RKO (cell line): ENCODE results near the gene HOATZ.

Source experiments
- DNase-seq: peaks from one replicate; pipeline ENCODE4 v3.0.0-alpha.2; 2016; ENCODE audit warnings: low spot score

The HOATZ gene

GRCh38 chr11:111514216-111515031, at the start of gene HOATZ:
Gene HOATZ, plus strand, starts transcription at chr11:111514778. Its CDS starts 7 bp downstream, at chr11:111514785.
- DNase-seq: no peak

DNA sequence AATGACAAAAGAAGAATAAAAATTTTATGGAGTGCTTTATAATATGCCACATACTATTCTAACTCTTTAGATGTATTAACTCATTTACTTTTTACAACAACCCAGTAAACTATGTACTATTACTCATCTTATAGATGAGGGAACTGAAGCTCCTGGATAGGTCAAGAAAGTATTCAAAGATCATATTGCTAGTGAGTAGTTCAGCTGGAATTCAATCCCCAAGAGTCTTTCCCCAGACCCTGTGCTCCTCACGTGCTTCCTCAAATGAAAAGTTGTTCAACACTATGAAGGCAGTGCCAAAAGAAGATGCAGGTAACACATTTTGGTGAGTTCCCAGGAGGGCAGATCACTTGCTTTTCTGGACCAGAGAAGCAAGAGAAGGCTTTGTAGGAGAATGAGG, 49.2 kb upstream of the HOATZ start:
- DNase-seq: no peak

DNA sequence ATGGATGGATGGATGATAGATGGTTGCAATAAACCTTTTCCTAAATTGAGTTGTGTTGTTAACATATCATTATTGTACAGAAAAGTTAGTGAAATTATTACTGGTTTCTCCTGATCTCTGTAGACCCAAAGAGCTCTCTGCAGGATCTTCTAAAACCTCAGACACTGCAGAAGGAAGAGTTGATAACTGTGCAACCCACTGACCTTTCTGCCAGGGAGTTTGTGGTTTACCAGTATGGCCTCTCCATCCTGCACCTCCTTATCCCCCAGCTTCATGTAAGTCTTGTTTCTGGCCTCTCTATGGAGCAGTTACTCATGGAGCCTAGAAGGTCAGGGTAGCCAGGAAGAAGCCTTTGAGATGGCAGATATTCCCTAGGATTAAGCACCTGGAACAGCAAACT, 48.0 kb upstream of the HOATZ start:
- no peak for DNase-seq

DNA sequence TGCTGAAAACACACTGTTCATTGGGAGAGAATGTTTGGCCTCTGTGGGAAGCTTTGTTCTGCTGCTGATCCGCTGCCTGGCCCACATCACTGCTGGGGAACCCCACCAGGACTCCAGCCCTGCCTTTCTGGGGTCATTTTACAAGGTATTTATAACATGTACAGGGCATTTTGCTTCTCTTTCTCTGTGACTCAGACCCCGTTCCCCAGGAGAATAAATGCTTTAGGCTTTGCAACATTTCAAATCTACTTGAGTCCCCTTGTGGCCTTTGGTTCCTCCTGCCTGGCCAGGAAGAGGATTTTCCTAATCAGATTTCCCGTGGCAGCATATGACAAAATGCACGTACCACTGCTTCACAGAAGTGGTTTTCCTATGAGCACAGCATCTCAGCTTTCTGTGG, 45.4 kb upstream of the HOATZ start:
- DNase-seq: no peak

- DNase-seq: no peak
These were observed 42.4 kb upstream of the HOATZ start for GRCh38 chr11:111472228-111472627.

DNA sequence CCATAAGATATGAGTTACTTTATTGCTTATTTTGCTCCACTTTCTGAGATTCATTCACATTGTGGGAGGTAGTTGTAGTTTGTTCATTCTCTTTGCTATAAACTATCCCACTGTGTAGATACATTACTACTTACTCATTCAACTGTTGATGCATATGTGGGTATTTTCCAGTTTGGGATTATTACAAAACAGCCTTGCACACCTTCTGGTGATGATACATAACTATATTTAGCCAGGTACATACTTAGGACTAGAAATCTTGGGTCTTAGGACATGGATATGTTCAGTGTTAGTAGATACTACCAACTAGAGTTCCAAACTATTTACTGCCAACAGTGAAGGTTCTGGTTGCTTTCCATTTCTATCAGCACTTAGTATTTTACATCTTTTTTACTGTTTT, 40.1 kb upstream of the HOATZ start:
- no peak for DNase-seq

- no peak for DNase-seq
These were observed 38.2 kb upstream of the HOATZ start for GRCh38 chr11:111476366-111476765.

DNA sequence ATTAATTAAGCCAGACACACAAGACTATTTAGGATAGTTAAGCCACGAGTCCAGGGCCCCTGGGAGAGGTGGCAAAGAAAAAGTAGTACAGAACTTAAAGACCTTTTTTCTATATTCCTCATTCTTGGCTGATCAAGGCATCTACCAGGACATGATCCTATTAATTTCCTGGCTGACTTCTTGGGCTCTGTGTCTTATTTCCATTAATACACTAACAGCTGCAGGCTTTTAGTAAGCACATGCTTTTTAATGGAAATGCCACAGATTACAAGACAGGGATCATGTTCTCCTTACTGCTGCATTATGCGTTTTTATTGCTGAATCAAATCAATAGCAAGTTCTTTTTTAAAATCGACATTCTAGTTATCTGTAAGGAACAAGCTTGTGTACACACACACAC, 37.6 kb upstream of the HOATZ start:
- DNase-seq: no peak

- no peak for DNase-seq
These were observed 36.7 kb upstream of the HOATZ start for GRCh38 chr11:111477898-111478297.

DNA sequence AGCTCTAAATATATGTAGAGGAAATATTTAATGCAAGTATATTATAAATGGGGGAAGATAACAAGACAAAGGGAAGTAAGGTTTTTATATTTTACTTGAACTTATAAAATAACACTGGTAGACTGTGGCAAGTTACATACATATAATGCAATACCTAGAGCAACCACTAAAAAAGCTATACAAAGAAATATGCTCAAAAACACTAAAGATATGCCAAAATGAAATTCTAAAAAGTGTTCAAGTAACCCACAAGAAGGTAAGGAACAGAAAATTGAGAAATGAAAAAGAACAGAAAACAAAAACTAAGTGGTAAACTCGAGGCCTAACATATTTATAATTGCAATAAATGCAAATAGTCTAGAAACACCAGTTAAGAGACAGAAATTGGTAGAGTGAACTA, 34.9 kb upstream of the HOATZ start:
- DNase-seq: peak; percentile 9

DNA sequence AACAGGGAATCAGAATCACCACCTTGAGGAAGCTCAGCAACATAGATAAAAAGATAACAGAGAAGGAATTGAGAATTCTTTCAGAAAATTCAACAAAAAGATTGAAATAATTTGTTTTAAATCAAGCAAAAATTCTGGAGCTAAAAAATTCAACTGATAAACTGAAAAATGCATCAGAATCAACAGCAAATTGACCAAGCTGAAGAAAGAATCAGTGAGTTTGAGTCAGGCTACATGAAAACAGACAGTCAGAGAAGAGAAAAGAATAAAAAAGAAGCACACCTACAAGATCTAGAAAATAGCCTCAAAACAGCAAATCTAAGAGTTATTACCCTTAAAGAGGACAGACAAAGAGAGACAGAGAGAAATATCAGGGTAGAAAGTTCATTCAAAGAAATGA, 31.1 kb upstream of the HOATZ start:
- no peak for DNase-seq

- DNase-seq: no peak
These were observed 24.1 kb upstream of the HOATZ start for GRCh38 chr11:111490496-111490895.

GRCh38 chr11:111494040-111494439, 20.5 kb upstream of the HOATZ start:
- no peak for DNase-seq

- no peak for DNase-seq
These were observed 15.1 kb upstream of the HOATZ start for GRCh38 chr11:111499483-111499882.

- no peak for DNase-seq
These were observed 14.1 kb upstream of the HOATZ start for GRCh38 chr11:111500481-111500880.

- DNase-seq: no peak
These were observed 12.0 kb upstream of the HOATZ start for GRCh38 chr11:111502611-111503010.

GRCh38 chr11:111510311-111510710, 4.3 kb upstream of the HOATZ start:
- DNase-seq: no peak

- DNase-seq: no peak
These were observed 2.0 kb upstream of the HOATZ start, which contains the start of gene BTG4 for GRCh38 chr11:111512296-111513239. Gene BTG4, minus strand, starts transcription at chr11:111512386. Its CDS starts 13,610 bp downstream, at chr11:111498776.

DNA sequence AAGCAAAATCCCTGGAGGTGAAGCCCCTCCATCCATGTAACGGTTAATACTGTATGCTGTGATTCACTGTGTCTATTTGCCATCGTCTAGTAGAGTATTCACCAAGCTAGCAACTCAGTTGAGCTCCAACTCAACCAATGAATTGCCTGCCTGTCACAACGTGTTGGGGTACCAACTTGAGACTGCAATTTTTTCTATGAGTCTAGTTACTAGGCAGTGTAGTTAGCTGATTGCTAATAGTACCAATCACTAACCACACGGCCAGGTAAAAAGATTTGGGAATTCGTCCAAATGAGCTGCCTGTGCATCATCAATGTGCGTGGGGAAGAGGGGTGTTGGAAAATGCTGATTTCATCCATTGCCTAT, 1.4 kb upstream of the HOATZ start:
- DNase-seq: no peak

DNA sequence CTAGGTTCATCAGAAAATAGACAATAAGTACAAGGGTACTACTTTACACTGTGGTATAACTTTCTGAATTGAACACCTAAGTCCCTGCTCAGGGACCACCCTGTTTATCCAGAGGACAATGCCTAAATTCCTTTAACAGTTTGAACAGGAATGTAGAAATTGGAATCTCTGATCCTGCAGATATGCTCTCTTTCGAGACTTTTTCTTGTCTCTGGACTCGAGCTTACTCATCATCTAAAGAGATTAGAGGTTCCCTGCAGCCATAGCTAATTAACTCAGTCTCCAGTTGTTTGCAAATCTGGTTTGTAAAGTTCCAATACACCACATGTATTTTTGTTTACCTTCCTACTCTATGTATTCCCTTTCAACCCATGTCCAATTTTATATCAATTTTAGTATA, 1.0 kb downstream of the HOATZ start:
- DNase-seq: no peak

DNA sequence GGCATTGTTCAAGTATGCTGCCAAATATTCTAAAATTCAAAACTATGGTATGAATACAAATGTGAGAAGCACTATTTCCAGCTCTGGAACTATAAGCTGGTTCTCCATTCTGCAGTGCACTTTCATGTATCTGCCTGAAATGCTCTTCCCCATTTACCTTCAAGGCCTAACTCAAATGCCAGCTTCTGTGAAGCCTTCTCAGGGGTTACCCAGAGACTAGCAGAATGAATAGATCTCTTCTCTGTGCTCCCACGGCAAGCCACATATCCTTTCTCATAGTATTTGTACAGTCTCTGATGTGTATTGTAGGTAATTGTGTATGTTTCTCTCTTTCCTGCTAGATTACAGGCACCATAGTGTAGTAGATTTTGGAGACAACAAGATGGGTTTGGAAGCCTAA, 4.1 kb downstream of the HOATZ start:
- no peak for DNase-seq

DNA sequence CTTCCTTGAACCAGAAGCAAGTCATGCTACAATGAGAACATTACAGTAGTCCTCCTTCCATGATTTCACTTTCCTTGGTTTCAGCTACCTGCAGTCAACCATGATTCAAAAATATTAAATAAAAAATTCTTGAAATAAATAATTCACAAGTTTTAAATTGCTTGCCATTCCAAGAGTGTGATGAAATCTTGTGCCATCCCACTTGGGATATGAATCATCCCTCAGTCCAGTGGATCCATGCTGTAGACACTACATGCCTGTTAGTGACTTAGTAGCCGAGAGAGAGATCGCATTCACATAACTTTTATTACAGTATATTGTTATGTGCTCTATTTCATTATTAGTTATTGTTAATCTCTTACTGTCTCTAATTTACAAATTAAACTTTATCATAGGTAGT, 6.0 kb downstream of the HOATZ start:
- no peak for DNase-seq

DNA sequence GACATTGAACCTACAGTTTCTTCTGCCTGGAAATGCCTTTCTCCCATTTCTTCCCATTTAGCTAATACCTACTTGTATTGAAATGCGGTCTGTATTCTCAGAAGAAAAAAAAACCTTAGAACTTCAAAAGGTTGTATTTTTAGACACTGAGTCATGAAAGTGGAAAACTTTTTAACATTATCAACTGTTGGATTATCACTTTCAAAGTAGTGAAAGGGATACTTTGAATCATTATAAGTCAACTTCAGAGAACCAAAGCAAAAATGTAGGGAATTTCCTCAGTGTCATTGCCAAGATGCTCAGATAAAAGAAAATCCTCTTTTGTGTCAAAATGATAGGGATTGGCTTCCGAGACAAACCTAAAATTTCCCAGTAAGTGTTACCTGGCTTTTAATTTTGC, 6.6 kb downstream of the HOATZ start:
- DNase-seq: no peak
